Left cardiac atrium (tissue), 4 donors: Measurements from ENCODE around the gene IL1RAP. TPM values are rescaled to one million over a fixed set of nuclear protein-coding genes. Genes with fewer than 3 reads are reported as not detected.
"Not testable (repeated sequence)": the region's sequence is repeated elsewhere in the genome, so short reads cannot be mapped to it uniquely, and the experiment has no call there.

Experiments
- ATAC-seq, 2 donors: fragments of 200-7000 bp; cut with Tn5 transposase; one replicate each; pipeline ENCODE4 v1.9.1; 2020; ENCODE audit warnings: mild to moderate bottlenecking in 2 of 2, moderate library complexity in 2 of 2
- DNase-seq: peaks from one replicate; pipeline ENCODE4 v3.0.0-alpha.2; 2020
- intact Hi-C, 2 donors: fragments of 100-400 bp; cut with DNase I; formaldehyde crosslinking; loops; one replicate each; pipeline versions ENCODE4 v1.14.1 to v1.15.1; 2022 to 2023
- total RNA-seq, 2 donors: library from RNA; stranded (reverse); fragmentation: NEBNext Ultra II Directional; extraction: Animal tissue kit (Norgen Biotek cat#: 25700); gene quantifications; one replicate each; pipeline ENCODE4 v1.2.1, GENCODE V29; 2021
- donor health status: DM: no; HTN: yes; CAD: no.
- donor health status: DM: no; HTN: yes; CAD: no; lungs with severe emphysema.
- donor health status: DM: yes; HTN: yes; CAD: no.
- donor health status: Dilated cardiomyopathy.

The IL1RAP gene
- total RNA-seq, 2 donors from 2014 or later = 7.1 to 14.7 TPM

GRCh38 chr3:190621927-190622326, 108.0 kb downstream of the IL1RAP start:
- intact Hi-C loops = no loop called here
- no peak for ATAC-seq

GRCh38 chr3:190624282-190624681, 110.4 kb downstream of the IL1RAP start:
- ATAC-seq = no peak
- intact Hi-C loops = no loop called here

More at GRCh38 chr3:190621927-190622326, 108.0 kb downstream of the IL1RAP start:
- DNase-seq = no peak

GRCh38 chr3:190626951-190627620, 113.2 kb downstream of the IL1RAP start:
- DNase-seq = no peak
- ATAC-seq = no peak
- intact Hi-C loops = no loop called here

More at GRCh38 chr3:190624282-190624681, 110.4 kb downstream of the IL1RAP start:
- no peak for DNase-seq

- ATAC-seq (no peak), DNase-seq (no peak)
- intact Hi-C loops = no loop called here
Observed at GRCh38 chr3:190629088-190629487, 115.2 kb downstream of the IL1RAP start.

- DNase-seq (no peak), ATAC-seq (no peak)
- intact Hi-C loops = no loop called here
Observed at GRCh38 chr3:190631295-190631694, 117.4 kb downstream of the IL1RAP start.

GRCh38 chr3:190641564-190641963, 127.7 kb downstream of the IL1RAP start:
- ATAC-seq (no peak), DNase-seq (no peak)
- intact Hi-C loops = no loop called here

- intact Hi-C loops = no loop called here
- no peak for ATAC-seq
- no peak for DNase-seq
Observed at GRCh38 chr3:190642016-190642415, 128.1 kb downstream of the IL1RAP start.

- DNase-seq (no peak), ATAC-seq (no peak)
- intact Hi-C loops = no loop called here
Observed at GRCh38 chr3:190644035-190644434, 130.2 kb downstream of the IL1RAP start.

- ATAC-seq (no peak), DNase-seq (no peak)
- intact Hi-C loops = no loop called here
Observed at GRCh38 chr3:190644766-190645165, 130.9 kb downstream of the IL1RAP start.

- intact Hi-C loops = no loop called here
- ATAC-seq (no peak), DNase-seq (no peak)
Observed at GRCh38 chr3:190645932-190646460, 132.1 kb downstream of the IL1RAP start.

- ATAC-seq = no peak
- DNase-seq = no peak
- intact Hi-C loops = no loop called here
Observed at GRCh38 chr3:190646996-190647395, 133.1 kb downstream of the IL1RAP start.

- intact Hi-C loops = no loop called here
- ATAC-seq (no peak), DNase-seq (no peak)
Observed at GRCh38 chr3:190655933-190656332, 142.0 kb downstream of the IL1RAP start.

- ATAC-seq = no peak
- intact Hi-C loops = no loop called here
- DNase-seq = no peak
Observed at GRCh38 chr3:190658106-190658505, 144.2 kb downstream of the IL1RAP start.

- ATAC-seq = no peak
- intact Hi-C loops = no loop called here
Observed at GRCh38 chr3:190666821-190667220, 152.9 kb downstream of the IL1RAP start.

GRCh38 chr3:190671658-190672057, 157.8 kb downstream of the IL1RAP start:
- intact Hi-C loops = no loop called here
- no peak for ATAC-seq
- DNase-seq = no peak

More at GRCh38 chr3:190666821-190667220, 152.9 kb downstream of the IL1RAP start:
- no peak for DNase-seq

- DNase-seq (no peak), ATAC-seq (no peak)
- intact Hi-C loops = no loop called here
Observed at GRCh38 chr3:190673148-190673547, 159.3 kb downstream of the IL1RAP start.

- intact Hi-C loops = no loop called here
- no peak for ATAC-seq
Observed at GRCh38 chr3:190676481-190676880, 162.6 kb downstream of the IL1RAP start.

GRCh38 chr3:190677001-190677400, 163.1 kb downstream of the IL1RAP start:
- ATAC-seq (no peak), DNase-seq (no peak)
- intact Hi-C loops = no loop called here

More at GRCh38 chr3:190676481-190676880, 162.6 kb downstream of the IL1RAP start:
- no peak for DNase-seq

- intact Hi-C loops, ATAC-seq, DNase-seq: not testable (repeated sequence)
Observed at GRCh38 chr3:190677868-190678267, 164.0 kb downstream of the IL1RAP start.

- ATAC-seq (no peak), DNase-seq (no peak)
- intact Hi-C loops = no loop called here
Observed at GRCh38 chr3:190680691-190681090, 166.8 kb downstream of the IL1RAP start.

GRCh38 chr3:190684776-190685175, 170.9 kb downstream of the IL1RAP start:
- DNase-seq (no peak), ATAC-seq (no peak)
- intact Hi-C loops = no loop called here
